PFSK-1 (cell line): ENCODE measurements around the gene PVALEF.

Experiments used
- FOXP2 ChIP-seq: optimal IDR thresholded peaks from 2 replicates; pipeline ENCODE3; 2011; ENCODE audit warnings: borderline replicate concordance, control low read depth, inconsistent platforms; ENCODE audit not compliant: insufficient read depth; ENCODE audit errors: extremely low read length, extremely low read depth
- POLR2AphosphoS5 ChIP-seq: IDR thresholded peaks from 2 replicates; pipeline ENCODE4 v1.6.1; 2012; ENCODE audit warnings: low read depth, mild to moderate bottlenecking, control low read depth, low read length, moderate library complexity
- TAF1 ChIP-seq: IDR thresholded peaks from 2 replicates; pipeline ENCODE4 v1.6.1; 2012; ENCODE audit warnings: low read length, control low read depth, borderline replicate concordance; ENCODE audit not compliant: insufficient read depth

DNA sequence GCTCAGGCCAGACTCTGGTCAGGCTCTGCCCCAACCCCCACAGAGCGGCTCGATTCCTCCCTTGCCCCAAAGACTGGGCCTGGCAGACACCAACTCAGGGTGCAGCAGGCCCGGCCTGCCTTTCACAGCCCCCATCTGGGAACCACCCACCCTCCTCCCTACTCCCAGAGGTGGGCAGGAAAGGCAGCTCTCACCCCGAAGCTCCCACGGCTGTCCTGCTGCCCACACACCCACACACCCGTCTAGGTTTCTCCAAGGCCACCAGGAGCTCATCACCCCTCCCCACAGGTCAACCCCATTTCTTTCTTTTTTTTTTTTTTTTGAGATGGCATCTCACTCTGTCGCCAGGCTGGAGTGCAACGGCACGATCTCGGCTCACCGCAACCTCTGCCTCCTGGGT is 53.7 kb downstream of the PVALEF start:
- TF ChIP-seq POLR2AphosphoS5 = no peak
- TF ChIP-seq FOXP2 = no peak
- TF ChIP-seq TAF1 = no peak
